ENCODE data around the gene TNS3. TPM values are rescaled to one million over a fixed set of nuclear protein-coding genes. Genes with fewer than 3 reads are reported as not detected.

The TNS3 gene
- total and polyA plus RNA-seq, 10 of the 15 experiments (the other 5 are each of a cell fraction or from before 2014, with no cell fraction given): 0.27 to 2.7 (median 0.79) TPM

- no peak for TF ChIP-seq STAT3 (IDR thresholded peaks at IDR 0.05; ENCODE audit: low read depth, low read length)
- TF ChIP-seq GATAD2B (conservative IDR thresholded peaks at IDR 0.05; ENCODE audit: low read depth): no peak
- TF ChIP-seq ZBTB40 (IDR thresholded peaks at IDR 0.05; ENCODE audit: borderline replicate concordance): no peak
- TF ChIP-seq FOXK2 (IDR thresholded peaks at IDR 0.05): no peak
- TF ChIP-seq ZBTB4 (CRISPR knock-in tag; IDR thresholded peaks at IDR 0.05): no peak
- no peak for TF ChIP-seq ZBTB11 (CRISPR knock-in tag; IDR thresholded peaks at IDR 0.05)
- no peak for TF ChIP-seq CREM (IDR thresholded peaks at IDR 0.05; ENCODE audit: low read depth)
- no peak for TF ChIP-seq ZZZ3 (IDR thresholded peaks at IDR 0.05; ENCODE audit: control insufficient read depth, insufficient read length, low read depth)
- TF ChIP-seq MEF2A (IDR thresholded peaks at IDR 0.05; ENCODE audit: insufficient read depth, low read depth, low read length): no peak
- no peak for TF ChIP-seq POU2F2 (IDR thresholded peaks at IDR 0.05; ENCODE audit: borderline replicate concordance, low read depth, low read length)
- no peak for TF ChIP-seq SPI1 (IDR thresholded peaks at IDR 0.05; ENCODE audit: borderline replicate concordance, insufficient read depth, low read depth, low read length)
- TF ChIP-seq NFYB (IDR thresholded peaks at IDR 0.05; ENCODE audit: insufficient read depth, low read depth, low read length): no peak
- TF ChIP-seq RELA (IDR thresholded peaks at IDR 0.05; ENCODE audit: borderline replicate concordance, partially characterized antibody): no peak
- TF ChIP-seq JUNB (IDR thresholded peaks at IDR 0.05): no peak
- Histone ChIP-seq H3K27me3 (replicated peaks in 1 of 2; ENCODE audit: control insufficient read depth in 2 of 2, insufficient read depth in 2 of 2, low read length in 1 of 2) (no peaks in the 10 kb centered on the region), H3K36me3 (ENCODE audit: control insufficient read depth in 2 of 2, insufficient read depth in 2 of 2, low read length in 1 of 2) (no peaks in the 10 kb centered on the region), H3K27ac (ENCODE audit: control insufficient read depth, insufficient read depth) (no peak overlapping the region), H3K79me2 (ENCODE audit: control insufficient read depth, insufficient read depth, low read length) (no peaks in the 10 kb centered on the region), H3K9ac (ENCODE audit: control insufficient read depth, insufficient read depth, low read length) (no peak overlapping the region), H3K9me3 (replicated peaks; ENCODE audit: control insufficient read depth, insufficient read depth, low read length) (no peaks in the 10 kb centered on the region), H4K20me1 (ENCODE audit: control insufficient read depth, insufficient read depth) (no peaks in the 10 kb centered on the region), H2AFZ (ENCODE audit: control insufficient read depth, low read depth, low read length) (no peak overlapping the region), H3K4me3 (no peak overlapping the region), H3K4me1 (ENCODE audit: control insufficient read depth, insufficient read depth, low read length) (no peaks in the 10 kb centered on the region), H3K4me2 (ENCODE audit: control insufficient read depth, insufficient read depth) (no peak overlapping the region)
- no peak for FAIRE-seq
- ChIA-PET SMC1A (ENCODE audit: uncharacterized antibody, unreplicated experiment) (no interaction called here), POLR2A (no interaction called here), CTCF (no interaction called here), RAD21 (ENCODE audit: unreplicated experiment) (no interaction called here)
- in situ Hi-C loops (cut with MboI) (no loop called here), intact Hi-C loops (cut with micrococcal nuclease; ENCODE audit: unreplicated experiment) (no loop called here)
- WGBS (ENCODE audit: insufficient coverage, insufficient replicate concordance, low lambda C conversion rate, missing lambda C conversion rate): 45% methylated on average over 3 of the region's 3 CpGs
- no peak for DNase-seq (ENCODE audit: low read depth, low spot score)
- no peak for ATAC-seq
- BruUV-seq (replicated peaks): no TSS peak
These were observed 212.2 kb downstream of the TNS3 start for GRCh38 chr7:47369736-47370135.

Data from GM12878 (cell line).